Astrocyte (in vitro differentiated cells and primary cell): Measurements from ENCODE around the gene KHNYN. TPM values are rescaled to one million over a fixed set of nuclear protein-coding genes. Genes with fewer than 3 reads are reported as not detected.

Experiments used
- DNase-seq: peaks from one replicate; pipeline ENCODE4 v3.0.0-alpha.2; 2010; ENCODE audit warnings: low read depth
- FAIRE-seq: peaks from 2 replicates; lab custom pipeline; 2011; peaks lifted over from hg19 to GRCh38; lab: Jason Lieb, UNC
- H2AFZ ChIP-seq: 2 replicates; pipeline ENCODE4 v1.6.0; 2012; ENCODE audit warnings: low read depth, low read length, inconsistent platforms
- H3K27ac ChIP-seq: 2 replicates; pipeline ENCODE4 v1.5.1; 2011; ENCODE audit warnings: low read depth, low read length, inconsistent platforms
- H3K27me3 ChIP-seq: 2 replicates; pipeline ENCODE4 v1.6.0; 2011; ENCODE audit warnings: low read length, inconsistent platforms; ENCODE audit not compliant: insufficient read depth
- H3K36me3 ChIP-seq: 2 replicates; pipeline ENCODE4 v1.5.1; 2011; ENCODE audit warnings: low read length, inconsistent platforms; ENCODE audit not compliant: insufficient read depth
- H3K4me1 ChIP-seq: 2 replicates; pipeline ENCODE4 v1.5.1; 2011; ENCODE audit warnings: low read length, inconsistent platforms; ENCODE audit not compliant: insufficient read depth
- H3K4me2 ChIP-seq: 2 replicates; pipeline ENCODE4 v1.6.0; 2012; ENCODE audit warnings: low read length, inconsistent platforms
- H3K4me3 ChIP-seq: 2 replicates; pipeline ENCODE4 v1.5.1; 2011; ENCODE audit warnings: low read depth, mild to moderate bottlenecking, low read length, inconsistent platforms; ENCODE audit not compliant: insufficient read depth
- H3K79me2 ChIP-seq: 2 replicates; pipeline ENCODE4 v1.6.0; 2012; ENCODE audit warnings: mild to moderate bottlenecking, low read length, inconsistent platforms; ENCODE audit not compliant: insufficient read depth
- H3K9ac ChIP-seq: 2 replicates; pipeline ENCODE4 v1.6.0; 2012; ENCODE audit warnings: mild to moderate bottlenecking, low read length, inconsistent platforms
- H3K9me3 ChIP-seq: 2 replicates; pipeline ENCODE4 v1.5.1; 2012; ENCODE audit warnings: low read depth, mild to moderate bottlenecking, low read length, inconsistent platforms; ENCODE audit not compliant: insufficient read depth
- H4K20me1 ChIP-seq: 2 replicates; pipeline ENCODE4 v1.6.0; 2012; ENCODE audit warnings: low read length, inconsistent platforms; ENCODE audit not compliant: insufficient read depth
- H3K27ac Mint-ChIP-seq: one replicate; pipeline ENCODE4 v1.8.0; 2021; ENCODE audit warnings: mild to moderate bottlenecking, mixed read lengths; ENCODE audit not compliant: unreplicated experiment
- H3K27me3 Mint-ChIP-seq: one replicate; pipeline ENCODE4 v1.8.0; 2021; ENCODE audit warnings: low read depth, mixed read lengths; ENCODE audit not compliant: unreplicated experiment
- H3K36me3 Mint-ChIP-seq: one replicate; pipeline ENCODE4 v1.8.0; 2021; ENCODE audit warnings: low read depth, mixed read lengths; ENCODE audit not compliant: unreplicated experiment
- H3K4me1 Mint-ChIP-seq: one replicate; pipeline ENCODE4 v1.8.0; 2021; ENCODE audit warnings: low read depth, mixed read lengths; ENCODE audit not compliant: unreplicated experiment
- H3K4me3 Mint-ChIP-seq: one replicate; pipeline ENCODE4 v1.8.0; 2021; ENCODE audit warnings: mild to moderate bottlenecking, moderate library complexity, mixed read lengths; ENCODE audit not compliant: unreplicated experiment
- H3K9me3 Mint-ChIP-seq: one replicate; pipeline ENCODE4 v1.8.0; 2021; ENCODE audit warnings: mild to moderate bottlenecking, mixed read lengths; ENCODE audit not compliant: unreplicated experiment
- CTCF ChIP-seq: IDR thresholded peaks from 2 replicates; pipeline ENCODE4 v1.5.1; 2011; ENCODE audit warnings: low read depth, mild to moderate bottlenecking, inconsistent platforms, low read length, moderate library complexity; ENCODE audit not compliant: insufficient read depth
- EZH2 ChIP-seq: IDR thresholded peaks from 2 replicates; pipeline ENCODE4 v1.6.1; 2012; ENCODE audit warnings: mild to moderate bottlenecking, low read length, inconsistent platforms; ENCODE audit not compliant: insufficient read depth
- total RNA-seq: library from RNA; stranded (reverse); gene quantifications from 2 replicates; pipeline ENCODE4 v1.2.1, GENCODE V29; 2021

Gene KHNYN
- total RNA-seq, 1 donor from 2014 or later = 45.5 TPM

GRCh38 chr14:24417832-24418491 lies 11.8 kb upstream of the KHNYN start:
- Histone ChIP-seq H3K27ac (no peak overlapping the region), H3K36me3 (no peaks in the 10 kb centered on the region), H4K20me1 (no peaks in the 10 kb centered on the region), H3K79me2 (no peaks in the 10 kb centered on the region), H3K4me2 (no peak overlapping the region), H3K9me3 (no peaks in the 10 kb centered on the region), H3K27me3 (peaks cover 26% of the 10 kb centered on the region), H2AFZ (no peak overlapping the region), H3K4me1 (no peaks in the 10 kb centered on the region), H3K4me3 (no peak overlapping the region), H3K9ac (no peak overlapping the region)
- Mint-ChIP-seq H3K27ac (no peak overlapping the region), H3K9me3 (peaks cover 2% of the 10 kb centered on the region), H3K36me3 (peaks cover 17% of the 10 kb centered on the region), H3K4me1 (no peaks in the 10 kb centered on the region), H3K27me3 (peaks cover 19% of the 10 kb centered on the region), H3K4me3 (no peak overlapping the region)
- FAIRE-seq = no peak
- TF ChIP-seq EZH2 = no peak
- TF ChIP-seq CTCF = no peak
- no peak for DNase-seq

- H3K36me3 ChIP-seq = no peaks in the 10 kb centered on the region
Observed at GRCh38 chr14:24418492-24418873, 11.3 kb upstream of the KHNYN start.

More at GRCh38 chr14:24418492-24418873, 11.3 kb upstream of the KHNYN start:
- Histone ChIP-seq H4K20me1 (no peaks in the 10 kb centered on the region), H2AFZ (no peak overlapping the region), H3K4me1 (no peaks in the 10 kb centered on the region), H3K4me3 (no peak overlapping the region), H3K9me3 (no peaks in the 10 kb centered on the region), H3K9ac (no peak overlapping the region), H3K27ac (no peak overlapping the region), H3K4me2 (no peak overlapping the region), H3K79me2 (no peaks in the 10 kb centered on the region), H3K27me3 (peaks cover 29% of the 10 kb centered on the region)
- H3K36me3 Mint-ChIP-seq = peaks cover 17% of the 10 kb centered on the region
- peaks cover 2% of the 10 kb centered on the region for H3K9me3 Mint-ChIP-seq
- no peak overlapping the region for H3K27ac Mint-ChIP-seq
- H3K4me1 Mint-ChIP-seq = no peaks in the 10 kb centered on the region
- TF ChIP-seq EZH2 (no peak), CTCF (no peak)
- H3K4me3 Mint-ChIP-seq = no peak overlapping the region
- no peak for DNase-seq
- H3K27me3 Mint-ChIP-seq = peaks cover 19% of the 10 kb centered on the region
- no peak for FAIRE-seq
